Transverse colon (tissue), 4 donors: ENCODE results near the gene LSM12. TPM values are rescaled to one million over a fixed set of nuclear protein-coding genes. Genes with fewer than 3 reads are reported as not detected.

Experiments used
- DNase-seq: peaks from one replicate; pipeline ENCODE4 v3.0.0-alpha.2; 2019
- H3K27ac ChIP-seq, 4 donors: fragments of 200-600 bp; sonication (generic); 2 replicates each; pipeline ENCODE4 v1.5.1; 2016 to 2018; ENCODE audit warnings: inconsistent platforms in 4 of 4
- H3K27me3 ChIP-seq: fragments of 200-600 bp; sonication (generic); 2 replicates; pipeline ENCODE4 v1.5.1; 2017; ENCODE audit warnings: inconsistent platforms
- H3K36me3 ChIP-seq, 4 donors: fragments of 200-600 bp; sonication (generic); 2 replicates each; pipeline ENCODE4 v1.5.1; 2017 to 2019; ENCODE audit warnings: inconsistent platforms in 4 of 4
- H3K4me1 ChIP-seq, 4 donors: fragments of 200-600 bp; sonication (generic); 2 replicates each; pipeline ENCODE4 v1.5.1; 2017 to 2020; ENCODE audit warnings: inconsistent platforms in 4 of 4
- H3K4me3 ChIP-seq, 4 donors: fragments of 200-600 bp; sonication (generic); 1 replicate in 1 of 4; 2 replicates in 3 of 4; pipeline versions ENCODE4 v1.5.1 to v1.6.1; 2017 to 2019; ENCODE audit warnings: inconsistent platforms in 4 of 4
- H3K9me3 ChIP-seq, 2 donors: fragments of 200-600 bp; sonication (generic); 2 replicates each; pipeline ENCODE4 v1.5.1; 2017 to 2019; ENCODE audit warnings: inconsistent platforms in 2 of 2
- EP300 ChIP-seq: sonication (generic); formaldehyde crosslinking; IDR thresholded peaks from one replicate; pipeline ENCODE4 v1.6.1; 2017; ENCODE audit warnings: antibody characterized with exemption, low read depth
- POLR2A ChIP-seq: fragments of 450-650 bp; IDR thresholded peaks from one replicate; pipeline ENCODE4 v1.6.1; 2016; ENCODE audit warnings: antibody characterized with exemption, mild to moderate bottlenecking, moderate library complexity
- POLR2AphosphoS5 ChIP-seq, 3 donors: sonication (generic); formaldehyde crosslinking; IDR thresholded peaks; one replicate each; pipeline ENCODE4 v1.6.1; 2016; ENCODE audit warnings: antibody characterized with exemption in 3 of 3
- WGBS, 2 donors: methylation state at CpG; one replicate each; pipeline ENCODE4 v1.1.5; 2018; ENCODE audit warnings: low coverage in 1 of 2; 5-methylcytosine and 5-hydroxymethylcytosine counted together
- in situ Hi-C, 4 donors: fragments of 200-750 bp; cut with MboI; loops; one replicate each; pipeline versions ENCODE4 v1.15.0 to v1.15.1; 2017; ENCODE audit warnings: low sequenced_read_pairs in 3 of 4, low pct_ligation_motif_present in 1 of 4, low pct_unique_long_range_greater_than_20kb in 1 of 4
- intact Hi-C: fragments of 100-400 bp; cut with DNase I; formaldehyde crosslinking; loops from one replicate; pipeline ENCODE4 v1.15.1; 2023; ENCODE audit warnings: low total_unique reads
- small RNA-seq, 4 donors: library from RNA; depleted of rRNA; stranded (forward); fragments of <200 nt; gene quantifications; one replicate each; pipeline ENCODE3, GENCODE V24; 2016
- total RNA-seq, 4 donors: library from RNA; depleted of rRNA; stranded (reverse); fragments of >200 nt; gene quantifications; one replicate each; pipeline ENCODE4 v1.1.0, GENCODE V29; 2016
- TF ChIP-seq, protein P1 (sequence below), 5 experiments: fragments of 200-600 bp in 3 of 5; fragments of 450-650 bp in 2 of 5; sonication (generic) in 3 of 5; IDR thresholded peaks; 1 replicate in 2 of 5; 2 replicates in 3 of 5; pipeline ENCODE4 v1.5.1; 2016 to 2017; ENCODE audit warnings: antibody characterized with exemption in 5 of 5, inconsistent platforms in 3 of 5, mild to moderate bottlenecking in 2 of 5, moderate library complexity in 1 of 5

Gene LSM12
- total RNA-seq, 4 donors from 2014 or later: 5.4 to 29.2 (median 22.9) TPM

DNA sequence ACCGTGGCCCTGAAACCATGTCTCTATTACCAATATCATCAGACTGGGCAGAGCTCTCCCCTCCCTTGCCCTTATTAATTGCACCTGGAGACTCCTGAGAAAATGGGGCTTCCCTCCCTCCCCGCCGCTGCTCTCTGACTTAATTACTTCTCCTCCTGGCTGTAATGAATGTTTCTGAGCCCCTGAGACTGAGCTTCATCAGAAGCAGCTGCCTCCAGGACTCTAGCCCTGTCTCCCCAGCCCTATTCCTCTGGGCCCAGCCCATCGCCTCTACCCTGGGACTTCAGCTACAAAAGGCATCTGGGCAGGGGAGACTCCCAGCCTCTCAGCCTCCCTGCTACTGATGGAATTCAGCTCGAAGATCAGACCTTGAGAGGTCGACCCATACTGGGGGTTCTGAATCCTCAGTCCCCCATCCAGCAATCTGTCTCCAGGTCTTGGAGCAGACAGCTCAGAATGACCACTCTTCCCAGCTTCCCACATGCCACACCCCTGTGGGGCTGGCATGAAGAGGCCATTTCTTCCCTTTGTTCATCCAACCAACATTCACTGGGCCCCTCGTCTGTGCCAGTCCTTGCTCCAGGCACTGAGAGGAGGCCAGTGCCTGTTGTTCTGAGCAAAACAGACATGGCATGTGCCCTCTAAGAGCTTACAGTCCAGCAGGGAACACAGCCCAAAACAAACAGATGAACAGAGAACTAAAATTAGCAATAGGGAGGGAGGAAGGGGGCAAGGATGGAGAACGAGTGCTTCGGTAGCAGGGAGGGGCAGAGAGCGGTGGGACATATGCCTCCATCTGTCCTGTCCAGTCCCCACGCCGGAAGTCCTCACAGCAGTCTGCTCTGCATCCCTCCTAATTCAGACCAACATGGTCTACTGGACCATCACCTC lies 79.1 kb downstream of the LSM12 start:
- Histone ChIP-seq H3K9me3 (no peaks in the 10 kb centered on the region), H3K36me3 (no peaks in the 10 kb centered on the region), H3K4me1 (peaks cover 9 to 12% (median 11%) of the 10 kb centered on the region in 4 donors), H3K27ac (no peak overlapping the region), H3K27me3 (peaks cover 65% of the 10 kb centered on the region), H3K4me3 (no peak overlapping the region)
- TF ChIP-seq POLR2A: no peak
- no peak for TF ChIP-seq POLR2AphosphoS5 (IDR thresholded peaks at IDR 0.05)
- TF ChIP-seq, protein P1, sequence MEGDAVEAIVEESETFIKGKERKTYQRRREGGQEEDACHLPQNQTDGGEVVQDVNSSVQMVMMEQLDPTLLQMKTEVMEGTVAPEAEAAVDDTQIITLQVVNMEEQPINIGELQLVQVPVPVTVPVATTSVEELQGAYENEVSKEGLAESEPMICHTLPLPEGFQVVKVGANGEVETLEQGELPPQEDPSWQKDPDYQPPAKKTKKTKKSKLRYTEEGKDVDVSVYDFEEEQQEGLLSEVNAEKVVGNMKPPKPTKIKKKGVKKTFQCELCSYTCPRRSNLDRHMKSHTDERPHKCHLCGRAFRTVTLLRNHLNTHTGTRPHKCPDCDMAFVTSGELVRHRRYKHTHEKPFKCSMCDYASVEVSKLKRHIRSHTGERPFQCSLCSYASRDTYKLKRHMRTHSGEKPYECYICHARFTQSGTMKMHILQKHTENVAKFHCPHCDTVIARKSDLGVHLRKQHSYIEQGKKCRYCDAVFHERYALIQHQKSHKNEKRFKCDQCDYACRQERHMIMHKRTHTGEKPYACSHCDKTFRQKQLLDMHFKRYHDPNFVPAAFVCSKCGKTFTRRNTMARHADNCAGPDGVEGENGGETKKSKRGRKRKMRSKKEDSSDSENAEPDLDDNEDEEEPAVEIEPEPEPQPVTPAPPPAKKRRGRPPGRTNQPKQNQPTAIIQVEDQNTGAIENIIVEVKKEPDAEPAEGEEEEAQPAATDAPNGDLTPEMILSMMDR (IDR thresholded peaks at IDR 0.05): no peak
- no peak for TF ChIP-seq EP300
- WGBS, 2 donors: 40 to 67% methylated on average over 3 to 11 of the region's 12 CpGs
- in situ Hi-C loops: loop anchor here in 1 of 4 donors (25.0 kb wide), 1 partner anchor 100 kb away; no protein-coding TSS in a partner anchor
- DNase-seq: no peak
- intact Hi-C loops: no loop called here

DNA sequence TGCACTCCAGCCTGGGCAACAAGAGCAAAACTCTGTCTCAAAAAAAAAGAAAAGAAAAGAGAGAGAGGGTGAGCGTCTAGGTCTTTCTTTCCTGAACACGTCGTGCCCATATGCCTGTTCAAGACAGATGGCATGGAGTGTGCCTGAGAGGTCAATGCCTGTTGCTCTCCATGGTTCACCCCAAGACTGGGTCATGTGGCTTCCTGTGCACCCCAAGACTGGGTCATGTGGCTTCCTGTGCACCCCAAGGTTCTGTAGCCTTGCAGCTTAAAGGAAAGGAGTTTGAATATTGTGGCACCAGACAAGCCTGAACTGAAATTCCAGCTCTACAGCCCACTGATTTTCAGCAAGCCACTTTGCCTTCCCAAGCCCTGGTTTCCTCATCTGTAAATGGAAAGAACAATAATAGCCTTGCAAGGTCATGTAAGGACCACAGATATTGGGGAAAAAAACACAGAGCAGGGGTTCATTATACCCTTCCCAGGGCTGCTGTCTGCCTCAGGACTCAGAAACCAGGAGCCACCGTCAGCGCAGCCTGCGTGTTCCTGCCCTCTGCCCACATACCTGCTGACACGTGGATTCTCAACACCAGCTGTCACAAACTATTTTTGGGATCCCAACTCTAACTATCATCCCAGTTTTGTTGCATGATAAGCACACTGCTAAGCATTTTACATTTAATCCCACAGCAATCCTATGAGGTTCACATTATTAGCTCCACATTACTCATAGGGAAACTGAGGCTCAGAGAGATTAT lies 80.1 kb downstream of the LSM12 start:
- Histone ChIP-seq H3K27ac (no peak overlapping the region), H3K4me3 (no peak overlapping the region), H3K9me3 (no peaks in the 10 kb centered on the region), H3K27me3 (peaks cover 74% of the 10 kb centered on the region), H3K4me1 (peaks cover 9 to 12% (median 11%) of the 10 kb centered on the region in 4 donors), H3K36me3 (no peaks in the 10 kb centered on the region)
- no peak for DNase-seq
- TF ChIP-seq, protein P1 (IDR thresholded peaks at IDR 0.05): no peak
- TF ChIP-seq POLR2AphosphoS5 (IDR thresholded peaks at IDR 0.05): no peak
- no peak for TF ChIP-seq EP300
- TF ChIP-seq POLR2A: no peak
- in situ Hi-C loops (loop anchor here in 1 of 4 donors (25.0 kb wide), 1 partner anchor 99 kb away; no protein-coding TSS in a partner anchor), intact Hi-C loops (no loop called here)
- WGBS, 2 donors: 83% methylated on average over 7 of the region's 7 CpGs; no CpG with 5 or more reads in 1 of the 2 donors

DNA sequence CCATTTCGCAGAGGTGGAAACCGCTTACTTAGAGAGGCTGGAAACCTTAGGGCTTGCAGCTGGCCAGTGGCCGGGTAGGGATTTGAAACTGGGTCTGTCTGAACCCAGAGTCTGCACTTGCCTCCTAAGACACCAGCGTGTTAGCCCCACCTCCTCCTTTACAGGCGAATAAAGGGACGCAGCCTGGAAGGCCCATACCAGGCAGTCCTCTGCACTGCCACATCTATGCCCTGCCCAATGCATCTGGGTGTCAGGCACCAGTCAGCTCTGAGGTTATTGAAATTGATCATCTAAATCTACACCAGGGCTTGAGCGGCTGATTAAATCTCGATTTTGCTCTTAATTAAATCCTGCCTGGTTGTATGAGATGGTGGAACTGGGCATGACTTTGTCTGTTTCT lies 82.0 kb downstream of the LSM12 start:
- H3K36me3 ChIP-seq: no peaks in the 10 kb centered on the region
- no peaks in the 10 kb centered on the region for H3K9me3 ChIP-seq
- no peak for DNase-seq
- H3K27ac ChIP-seq: no peak overlapping the region
- whole genome bisulfite sequencing, 2 donors: 72 to 100% methylated on average over 1 to 8 of the region's 8 CpGs
- peaks cover 93% of the 10 kb centered on the region for H3K27me3 ChIP-seq
- in situ Hi-C loops (loop anchor here in 1 of 4 donors (25.0 kb wide), 1 partner anchor 97 kb away; no protein-coding TSS in a partner anchor), intact Hi-C loops (no loop called here)
- no peak for TF ChIP-seq POLR2A
- no peak for TF ChIP-seq EP300
- TF ChIP-seq POLR2AphosphoS5 (IDR thresholded peaks at IDR 0.05): no peak
- TF ChIP-seq, protein P1 (IDR thresholded peaks at IDR 0.05): no peak
- peaks cover 9 to 12% (median 11%) of the 10 kb centered on the region in 4 donors for H3K4me1 ChIP-seq
- H3K4me3 ChIP-seq: no peak overlapping the region

Small RNA genes within 50 kb of the gene (small RNA-seq; reads per million reads assigned to genes)
- gene RF00012: 0 reads per million in 4 donors

Other genes with a start within 250 kb of the LSM12 start
- 10 to 100 TPM in 1 of 4 donors, 1 to 10 TPM in 3; 6.8 to 10.7 (median 7.5) TPM for gene MPP3, start 233.5 kb downstream of the LSM12 start, total RNA-seq
- 10 to 100 TPM in 1 of 4 donors, 1 to 10 TPM in 1, under 1 TPM in 1, not detected in 1; 0.55 to 44.5 (median 1.4) TPM for gene CD300LG, start 219.5 kb downstream of the LSM12 start, total RNA-seq
- gene MPP2, start 159.1 kb downstream of the LSM12 start, total RNA-seq: 1 to 10 TPM; 3.4 to 4.9 (median 4.2) TPM
- gene PPY, start 124.2 kb downstream of the LSM12 start, total RNA-seq: not detected
- gene PYY, start 112.7 kb downstream of the LSM12 start, total RNA-seq: 10 to 100 TPM in 3 of 4 donors, not detected in 1; 27.7 to 89.2 (median 52.1) TPM
- gene NAGS, start 62.0 kb downstream of the LSM12 start, total RNA-seq: 10 to 100 TPM in 2 of 4 donors, 1 to 10 TPM in 2; 3.0 to 46.3 (median 17.7) TPM
- gene TMEM101, start 51.7 kb downstream of the LSM12 start, total RNA-seq: 10 to 100 TPM; 25.2 to 34.0 (median 27.7) TPM
- 10 to 100 TPM in 3 of 4 donors, 1 to 10 TPM in 1; 5.2 to 35.6 (median 18.5) TPM for gene G6PC3, start 4.1 kb upstream of the LSM12 start, total RNA-seq
- gene HDAC5, start 57.0 kb upstream of the LSM12 start, total RNA-seq: 100 to 1,000 TPM in 1 of 4 donors, 10 to 100 TPM in 3; 45.3 to 182 (median 70.8) TPM
- 10 to 100 TPM in 2 of 4 donors, under 1 TPM in 2; 0.32 to 16.9 (median 8.5) TPM for gene HROB, start 75.3 kb upstream of the LSM12 start, total RNA-seq
- 1 to 10 TPM in 2 of 4 donors, not detected in 2; 1.2 to 2.6 TPM for gene ASB16, start 104.0 kb upstream of the LSM12 start, total RNA-seq
- gene TMUB2, start 120.3 kb upstream of the LSM12 start, total RNA-seq: 10 to 100 TPM; 53.4 to 70.5 (median 60.6) TPM
- 10 to 100 TPM; 44.1 to 77.4 (median 52.3) TPM for gene ATXN7L3, start 133.2 kb upstream of the LSM12 start, total RNA-seq
- gene UBTF, start 153.0 kb upstream of the LSM12 start, total RNA-seq: 10 to 100 TPM; 49.4 to 61.6 (median 60.4) TPM
- gene SLC4A1, start 201.5 kb upstream of the LSM12 start, total RNA-seq: not detected
- 1 to 10 TPM in 2 of 4 donors, under 1 TPM in 1, not detected in 1; 0.48 to 7.6 (median 1.1) TPM for gene RUNDC3A, start 241.9 kb upstream of the LSM12 start, total RNA-seq